ENCODE measurements around the gene TPM3.
"Not testable (repeated sequence)": the region's sequence is repeated elsewhere in the genome, so short reads cannot be mapped to it uniquely, and the experiment has no call there.

The TPM3 gene

DNA sequence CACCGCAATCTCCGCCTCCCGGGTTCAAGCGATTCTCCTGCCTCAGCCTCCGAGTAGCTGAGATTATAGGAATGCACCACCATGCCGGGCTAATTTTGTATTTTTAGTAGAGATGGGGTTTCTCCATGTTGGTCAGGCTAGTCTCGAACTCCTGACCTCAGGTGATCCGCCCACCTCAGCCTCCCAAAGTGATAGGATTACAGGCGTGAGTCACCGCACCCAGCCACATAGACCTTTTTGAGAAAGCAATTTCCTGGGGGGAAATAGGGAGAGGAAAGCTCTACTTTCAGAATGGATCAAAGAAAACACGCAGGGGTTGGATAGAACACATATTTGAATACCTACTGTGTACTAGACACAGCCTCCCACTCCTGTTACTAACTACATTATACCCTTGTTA, 13.9 kb upstream of the TPM3 start:
- DNase-seq, result not testable (repeated sequence)

DNA sequence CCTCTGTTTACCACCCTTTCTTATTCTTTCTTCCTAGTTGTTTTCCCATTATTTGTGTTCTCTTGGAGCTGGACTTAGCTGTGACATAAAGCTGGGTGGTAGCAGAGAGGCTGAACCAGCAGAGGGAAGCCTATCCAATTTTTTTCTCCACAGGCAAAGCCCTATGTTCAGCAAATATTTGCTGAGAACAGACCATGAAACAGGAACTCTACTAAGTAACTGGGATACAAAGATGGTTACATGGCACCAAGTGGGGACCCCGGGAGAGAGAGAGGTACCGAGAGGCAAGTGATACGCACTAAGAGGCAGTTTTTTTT, 7.6 kb upstream of the TPM3 start:
- no peak for DNase-seq

DNA sequence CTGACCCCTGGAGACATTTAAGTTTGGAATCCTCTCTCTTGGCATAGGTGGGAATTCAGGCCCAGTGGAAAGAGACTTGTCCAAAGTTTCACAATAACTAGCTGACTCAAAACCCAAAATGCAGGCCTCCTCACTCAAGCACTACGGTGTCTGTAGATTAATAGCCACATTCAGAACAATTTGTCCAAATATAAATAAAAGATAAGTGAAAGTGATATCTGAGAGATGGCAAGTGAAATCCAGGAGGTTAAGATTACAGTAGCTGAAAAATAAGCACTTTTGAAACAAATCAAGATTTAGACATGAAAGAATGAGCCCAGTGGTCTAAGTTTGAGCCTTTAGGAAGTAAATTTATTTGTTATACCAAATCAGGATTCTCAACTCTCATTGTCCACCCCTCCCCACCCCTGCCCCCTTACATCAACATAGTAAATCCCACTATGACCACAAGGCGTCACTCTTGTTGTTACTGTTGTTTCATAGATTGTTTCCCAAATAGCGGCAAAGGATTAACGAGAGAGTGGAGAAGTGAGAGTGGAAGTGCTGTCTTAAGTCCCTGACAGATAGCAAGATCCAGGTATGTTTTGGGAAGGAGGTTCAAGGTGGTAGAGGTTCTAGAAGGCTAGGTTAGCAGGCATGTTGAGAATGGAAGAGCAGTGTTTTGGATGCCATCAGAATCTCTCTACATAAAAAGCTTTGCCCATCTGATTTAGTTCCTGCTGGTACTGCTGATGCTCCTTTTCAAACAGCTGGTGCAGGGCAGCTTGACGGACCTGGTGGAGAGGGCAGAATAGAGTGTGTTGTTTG, 7.1 kb upstream of the TPM3 start:
- peak; percentile 33 to 67 (median 62) for DNase-seq

DNA sequence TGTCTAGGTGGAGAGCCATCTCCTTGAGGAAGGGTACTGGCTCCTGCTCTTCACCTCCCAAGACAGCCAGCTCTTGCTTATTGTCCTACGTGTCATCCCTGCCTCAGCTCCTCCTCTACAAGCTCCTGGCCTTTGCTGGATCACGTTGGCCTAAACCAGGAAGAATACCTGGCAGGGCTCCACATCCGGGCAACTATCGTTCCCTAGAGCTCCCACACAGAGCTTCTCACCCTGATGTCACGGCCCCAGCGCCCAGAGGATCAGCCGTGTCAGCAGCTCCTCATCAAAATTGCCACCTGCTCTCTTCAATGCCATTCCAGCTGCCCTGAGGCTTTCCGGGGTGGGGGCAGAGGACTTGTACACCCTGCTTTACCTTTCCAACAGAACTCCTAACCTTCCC, 1.9 kb upstream of the TPM3 start:
- peak in 2 of 3 experiments; percentile 16 to 20 for DNase-seq

DNA sequence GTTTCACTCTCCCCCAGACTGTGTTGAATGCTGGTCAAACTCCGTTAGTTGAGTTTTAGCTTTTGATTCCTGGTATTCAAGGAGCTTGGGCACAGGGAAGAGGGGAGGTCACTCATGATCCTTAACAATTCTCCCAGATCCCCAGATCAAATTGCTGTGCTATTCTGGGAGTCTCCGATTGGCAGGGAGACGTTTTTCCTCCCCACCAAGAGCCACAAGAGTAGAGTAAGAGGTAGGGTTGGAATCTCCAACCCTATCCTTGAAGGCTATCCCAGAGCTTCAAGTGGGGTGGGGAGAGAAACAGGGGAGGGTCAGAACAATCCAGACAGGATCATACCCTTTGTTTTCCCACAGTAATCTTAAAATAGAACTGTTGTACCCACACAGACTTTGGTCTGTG, 576 bp upstream of the TPM3 start:
- no peak for DNase-seq

DNA sequence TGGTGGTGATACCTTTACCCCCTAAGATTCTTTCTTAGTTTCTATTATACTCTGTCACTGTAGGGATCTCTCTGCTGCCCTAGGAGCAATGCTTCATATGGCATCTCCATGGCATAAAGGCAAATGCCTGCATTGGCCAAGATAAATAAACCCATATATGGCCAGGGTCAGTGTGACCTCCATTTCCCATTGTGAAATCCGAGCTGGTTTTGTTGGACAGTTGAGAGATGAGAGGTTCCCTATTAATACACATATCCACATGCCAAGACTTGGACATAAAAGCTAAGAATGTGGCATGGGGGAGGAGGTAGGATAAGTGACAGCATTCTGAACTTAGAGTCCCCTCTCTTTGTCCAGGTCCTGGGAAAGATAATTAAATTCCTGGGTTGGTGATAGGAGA, 1.4 kb downstream of the TPM3 start:
- no peak for DNase-seq

DNA sequence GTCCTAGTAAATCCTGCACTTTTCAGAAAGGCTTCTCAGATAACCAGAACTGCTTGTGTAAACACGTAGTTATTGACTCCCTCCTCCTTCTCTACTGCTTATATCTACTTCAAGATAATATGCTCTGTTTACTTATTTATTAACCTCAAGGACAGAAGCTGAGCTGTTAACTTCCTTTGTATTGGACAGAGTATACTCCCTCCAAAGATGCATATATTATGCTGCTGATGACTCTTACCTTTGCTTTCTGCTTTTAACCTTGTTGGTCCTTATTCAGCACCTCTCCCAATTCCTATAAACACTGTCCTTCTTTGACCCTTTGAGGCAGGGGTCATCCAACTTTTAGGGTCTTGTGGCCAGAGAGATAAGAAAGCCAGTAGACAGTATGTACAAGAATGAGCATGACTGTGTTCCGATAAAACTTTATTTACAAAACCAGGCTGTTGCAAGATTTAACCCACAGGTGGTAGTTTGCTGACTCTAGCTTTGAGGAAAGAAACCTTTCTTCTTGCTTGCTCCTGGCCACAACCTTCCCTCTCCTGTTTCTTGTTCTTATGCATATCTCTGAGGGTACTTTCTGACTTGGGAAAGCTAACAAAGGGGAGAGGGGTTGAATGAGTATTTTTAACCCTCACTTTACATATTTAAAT, 4.9 kb downstream of the TPM3 start:
- peak in 1 of 3 experiments; percentile 61 for DNase-seq

DNA sequence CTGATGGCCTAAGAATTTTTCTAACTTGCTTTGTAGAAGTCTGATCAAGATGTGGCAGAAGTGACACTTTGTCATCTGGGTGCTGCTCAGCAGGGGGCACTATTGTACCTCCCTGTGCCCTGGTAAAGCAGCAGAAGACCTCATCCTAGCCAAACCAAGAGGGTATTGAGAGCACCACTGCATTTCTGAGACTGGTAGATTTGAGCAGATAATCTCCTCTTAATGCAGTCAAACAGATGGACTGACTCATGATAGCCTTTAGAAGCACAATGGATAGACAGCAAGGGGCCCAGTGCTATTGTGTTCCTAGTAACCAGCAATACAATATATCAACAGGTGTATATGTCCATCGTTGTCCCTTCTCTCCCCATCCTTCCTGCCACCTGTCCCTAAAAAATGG, 5.7 kb downstream of the TPM3 start:
- DNase-seq, result peak; percentile 45 to 81 (median 66)

DNA sequence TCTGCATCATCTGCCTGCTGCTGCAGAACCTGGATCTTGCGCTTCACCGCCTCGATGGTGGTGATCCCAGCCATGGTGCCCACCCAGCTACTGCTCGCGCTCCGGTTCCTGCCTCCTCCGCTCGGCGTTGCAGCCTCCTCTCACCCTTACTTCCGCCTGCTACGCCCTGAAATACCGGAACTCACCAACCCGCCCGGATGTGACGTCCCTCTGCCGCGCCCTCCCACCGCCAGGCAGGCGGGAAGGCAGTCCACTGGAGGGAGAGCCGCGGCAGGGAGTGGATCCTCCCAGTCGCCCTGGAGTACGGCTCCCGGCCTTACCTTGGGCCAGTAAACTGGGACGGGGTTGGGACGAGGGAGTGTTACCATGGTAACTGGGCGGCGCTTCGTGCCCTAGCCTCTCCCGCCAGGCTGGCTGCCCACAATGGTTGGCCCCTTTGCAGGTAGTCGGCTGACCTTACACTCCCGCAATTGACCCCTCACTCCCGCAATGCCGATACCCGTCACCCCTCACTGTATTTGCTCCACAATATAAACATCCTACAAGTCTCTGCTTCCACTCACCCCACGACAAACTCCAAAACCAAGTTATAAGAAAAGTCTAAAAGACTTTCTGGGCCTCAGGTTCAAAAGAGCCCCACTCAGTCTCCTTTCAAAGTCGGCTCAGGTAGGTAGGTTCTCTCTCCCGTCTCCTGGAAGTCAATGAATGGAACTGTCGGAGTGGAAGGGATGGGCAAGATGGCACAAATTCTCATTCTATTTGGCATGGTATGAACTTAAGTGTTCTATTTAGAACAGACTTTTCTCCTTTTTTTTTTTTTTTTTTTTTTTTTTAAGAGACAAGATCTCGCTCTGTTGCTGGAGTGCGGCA, 8.6 kb downstream of the TPM3 start:
- DNase-seq, result peak; percentile 97 to 100 (median 99)

DNA sequence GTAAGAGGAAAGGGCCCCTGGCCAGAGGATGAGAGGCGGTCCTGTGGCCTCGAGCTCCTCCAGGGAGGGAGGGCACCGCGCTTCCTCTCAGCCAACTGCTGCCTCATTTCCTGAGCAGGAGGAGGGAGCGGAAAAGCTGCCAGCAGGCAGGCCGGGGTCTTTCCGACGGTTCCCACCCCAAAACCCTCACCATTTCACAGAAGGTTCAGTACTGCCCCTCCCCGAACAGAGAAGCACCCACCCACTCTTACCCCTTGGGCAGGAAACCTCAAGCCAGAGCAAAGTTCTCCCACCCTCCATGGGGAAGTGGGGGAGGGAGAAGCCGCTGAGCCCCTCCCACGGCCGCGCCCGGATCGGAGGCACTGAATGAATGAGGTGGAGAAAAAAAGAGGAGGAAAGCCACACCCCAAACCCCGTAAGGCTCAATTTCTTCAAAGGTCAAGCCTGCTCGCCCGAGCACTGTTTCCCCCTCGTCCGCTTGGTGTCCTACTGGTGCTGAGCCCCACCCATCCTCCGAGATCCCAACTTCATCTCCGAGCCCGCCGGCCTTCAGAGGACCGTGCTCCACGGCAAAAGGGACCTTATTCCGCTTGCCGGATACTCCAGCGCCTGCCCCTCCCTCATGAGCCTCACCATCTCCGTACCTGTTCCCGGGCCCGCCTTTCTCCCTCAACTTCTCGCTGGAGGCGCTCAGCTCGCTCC, 9.4 kb downstream of the TPM3 start:
- peak; percentile 50 to 70 (median 65) for DNase-seq

DNA sequence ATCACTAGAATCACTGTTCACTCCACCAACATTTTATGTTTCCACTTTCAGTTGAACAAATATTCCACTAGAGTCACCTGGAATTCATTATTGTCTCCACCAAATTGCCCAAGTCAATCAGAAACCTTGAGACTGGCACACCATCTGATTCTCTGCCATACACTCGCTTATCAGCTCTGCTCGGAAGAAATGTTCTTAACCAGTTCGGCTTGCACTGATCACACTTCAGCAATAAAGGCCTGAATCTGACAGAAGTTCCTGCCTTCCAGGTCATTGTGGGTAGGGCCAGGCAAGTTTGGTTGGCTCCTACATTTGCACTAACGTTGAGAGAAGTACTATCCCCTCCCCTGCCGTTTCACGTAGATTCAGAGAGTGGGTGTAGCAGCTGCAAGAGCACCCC, 10.0 kb downstream of the TPM3 start:
- no peak for DNase-seq

DNA sequence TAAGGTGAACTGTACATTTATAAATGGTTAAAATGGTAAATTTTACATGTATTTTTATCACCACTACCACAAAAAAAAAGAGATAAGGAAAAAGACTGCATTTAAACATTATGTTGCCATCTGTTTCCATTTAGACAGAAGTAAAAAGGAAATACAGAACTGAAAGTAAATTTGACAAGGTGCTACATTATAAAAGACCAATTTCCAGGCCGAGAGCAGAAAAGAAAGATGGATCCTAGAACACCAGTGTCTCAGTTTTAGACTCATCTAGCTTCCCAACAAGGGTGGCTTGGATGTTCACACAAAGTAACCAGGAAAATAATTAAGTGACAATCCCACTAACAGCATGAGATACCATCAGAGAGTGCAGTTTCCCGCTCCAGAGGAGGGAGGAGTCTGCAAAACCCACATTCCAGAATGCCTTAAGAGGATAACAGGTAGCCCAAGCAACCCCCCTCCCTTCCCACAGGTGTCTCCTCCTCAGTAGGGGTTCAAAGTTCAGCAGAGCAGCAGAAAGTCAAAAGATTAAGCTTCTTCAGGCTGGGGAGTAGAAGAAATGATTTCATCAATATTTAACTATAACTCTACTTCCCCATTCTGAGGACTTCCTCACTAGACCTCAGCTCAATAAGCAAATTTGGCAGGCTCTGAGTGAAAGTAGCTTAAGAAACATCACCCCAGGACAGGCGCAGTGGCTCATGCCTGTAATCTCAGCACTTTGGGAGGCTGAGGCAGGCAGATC, 11.8 kb downstream of the TPM3 start:
- DNase-seq, result no peak

DNA sequence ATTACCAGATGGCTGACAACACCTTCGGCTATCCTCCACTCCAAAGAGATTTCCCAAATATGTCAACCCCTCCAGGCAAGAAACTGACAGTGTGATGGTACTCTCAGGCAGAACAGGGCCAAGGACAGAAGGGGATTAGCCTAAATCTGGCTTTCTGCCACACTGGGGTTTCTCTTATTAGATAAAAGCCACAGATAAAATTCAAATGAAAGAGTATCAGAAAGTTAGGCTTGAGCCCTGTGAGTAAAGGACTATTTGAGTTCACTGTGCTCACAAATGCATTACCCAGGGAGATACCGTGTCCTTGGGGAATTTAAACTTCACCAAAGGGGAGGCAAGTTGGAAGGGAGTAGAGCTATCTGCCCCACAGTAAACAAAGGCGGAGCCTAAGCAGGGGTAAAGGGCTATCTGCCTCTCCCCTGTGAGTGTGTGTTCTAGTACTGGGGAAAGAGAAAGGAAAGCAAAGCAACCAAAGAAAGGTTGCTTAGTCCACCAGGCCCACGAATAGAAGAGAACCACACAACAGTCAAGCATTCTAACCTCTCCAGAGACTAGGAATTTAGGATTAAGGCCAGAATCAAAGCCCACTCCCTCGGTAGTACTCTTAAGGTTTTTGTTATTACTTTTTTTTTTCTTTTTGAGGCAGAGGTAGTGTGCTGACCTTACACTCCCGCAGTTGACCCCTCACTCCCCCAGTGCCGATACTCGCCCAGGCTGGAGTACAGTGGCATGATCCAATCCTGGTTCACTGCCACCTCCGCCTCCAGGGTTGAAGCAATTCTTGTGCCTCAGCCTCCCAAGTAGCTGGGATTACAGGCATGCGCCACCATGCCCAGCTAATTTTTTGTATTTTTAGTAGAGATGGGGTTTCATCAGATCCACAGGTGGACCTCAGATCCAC, 12.7 kb downstream of the TPM3 start:
- DNase-seq, result no peak

DNA sequence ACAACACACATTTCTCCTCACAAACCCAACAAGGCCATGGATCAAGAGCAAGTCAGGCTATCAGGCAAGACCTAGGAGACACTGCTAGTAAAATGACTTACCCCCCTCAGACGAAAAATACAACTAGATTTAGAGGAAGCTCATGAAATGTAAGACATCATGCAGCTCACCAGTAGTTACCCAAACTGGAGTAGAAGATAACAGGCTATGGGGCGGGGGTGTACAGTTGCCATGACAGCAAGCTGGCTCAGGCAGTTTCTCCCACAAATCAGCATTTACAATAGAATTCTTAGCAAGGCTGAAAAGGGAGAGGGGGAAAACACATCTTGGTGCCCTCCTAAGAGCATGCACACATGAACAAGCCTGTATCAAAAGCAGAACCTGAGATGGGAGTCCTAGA, 13.9 kb downstream of the TPM3 start:
- no peak for DNase-seq

DNA sequence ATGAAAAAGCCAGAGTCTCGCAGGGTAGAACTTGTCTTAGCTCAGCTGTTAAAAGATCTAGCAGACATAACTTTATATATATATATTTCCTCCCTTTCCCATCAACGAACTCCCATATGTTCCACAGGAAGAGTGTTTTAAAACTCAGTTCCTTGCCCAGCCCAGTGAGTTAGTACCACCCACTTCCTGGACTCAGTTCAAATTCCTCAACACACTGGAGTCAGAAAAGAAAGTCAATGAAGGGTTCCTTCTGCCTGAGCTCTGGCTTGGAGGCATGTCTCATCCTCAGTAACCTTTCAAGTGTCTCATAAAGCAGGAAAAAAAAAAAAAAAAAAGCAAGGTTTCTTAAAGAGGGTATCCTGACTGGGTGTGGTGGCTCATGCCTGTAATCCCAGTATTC, 15.6 kb downstream of the TPM3 start:
- no peak for DNase-seq

DNA sequence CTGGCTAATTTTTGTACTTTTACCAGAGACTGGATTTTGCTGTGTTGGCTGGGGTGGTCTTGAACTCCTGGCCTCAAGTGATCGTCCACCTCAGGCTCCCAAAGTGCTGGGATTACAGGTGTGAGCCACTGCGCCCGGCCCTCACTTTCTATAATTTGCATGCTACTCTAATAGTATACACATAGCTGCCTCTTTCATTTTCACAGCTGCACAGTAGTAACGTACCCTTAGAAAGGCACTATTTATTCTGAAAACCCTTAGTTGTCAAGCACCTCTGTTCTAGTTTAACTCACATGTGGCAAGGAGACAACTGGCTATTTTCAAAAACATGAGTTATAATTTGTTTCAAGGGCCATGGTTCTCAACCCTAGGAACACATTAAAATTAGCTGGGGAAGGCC, 17.2 kb downstream of the TPM3 start:
- DNase-seq, result no peak

DNA sequence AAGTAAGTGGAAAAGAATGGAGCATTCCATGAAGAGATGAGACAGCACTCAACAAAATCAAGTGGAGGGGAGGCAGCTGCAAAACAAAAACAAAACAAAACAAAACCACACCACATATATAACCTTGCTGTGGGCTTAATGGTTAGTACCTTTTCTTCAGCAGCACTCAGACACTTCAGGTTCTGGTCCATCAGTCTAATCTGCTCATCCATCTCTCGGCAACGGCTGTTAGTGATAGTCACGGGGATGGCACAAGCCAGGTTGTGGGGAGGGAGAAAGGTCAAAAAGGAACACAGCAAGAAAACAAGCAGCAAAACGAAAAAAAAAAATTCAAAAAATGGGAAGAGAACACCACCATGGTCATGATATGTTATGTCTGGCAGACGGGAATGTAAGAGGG, 20.0 kb downstream of the TPM3 start:
- no peak for DNase-seq

DNA sequence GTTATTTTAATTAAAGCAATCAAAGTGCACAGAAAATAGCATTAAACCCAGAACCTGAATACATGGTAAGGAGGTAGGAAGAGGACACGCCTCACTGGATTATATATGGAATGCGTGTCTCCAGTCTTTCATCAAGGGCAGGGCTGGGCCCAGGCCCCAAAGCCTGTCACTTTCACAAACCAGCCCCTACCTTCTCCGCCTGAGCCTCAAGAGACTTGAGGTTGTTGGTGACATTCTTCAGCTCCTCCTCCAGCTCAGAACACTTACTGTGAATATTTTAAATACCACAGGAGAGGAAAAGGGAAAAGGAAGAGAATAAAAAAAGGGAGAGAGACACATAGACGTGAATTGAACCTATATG, 20.7 kb downstream of the TPM3 start:
- DNase-seq, result no peak

DNA sequence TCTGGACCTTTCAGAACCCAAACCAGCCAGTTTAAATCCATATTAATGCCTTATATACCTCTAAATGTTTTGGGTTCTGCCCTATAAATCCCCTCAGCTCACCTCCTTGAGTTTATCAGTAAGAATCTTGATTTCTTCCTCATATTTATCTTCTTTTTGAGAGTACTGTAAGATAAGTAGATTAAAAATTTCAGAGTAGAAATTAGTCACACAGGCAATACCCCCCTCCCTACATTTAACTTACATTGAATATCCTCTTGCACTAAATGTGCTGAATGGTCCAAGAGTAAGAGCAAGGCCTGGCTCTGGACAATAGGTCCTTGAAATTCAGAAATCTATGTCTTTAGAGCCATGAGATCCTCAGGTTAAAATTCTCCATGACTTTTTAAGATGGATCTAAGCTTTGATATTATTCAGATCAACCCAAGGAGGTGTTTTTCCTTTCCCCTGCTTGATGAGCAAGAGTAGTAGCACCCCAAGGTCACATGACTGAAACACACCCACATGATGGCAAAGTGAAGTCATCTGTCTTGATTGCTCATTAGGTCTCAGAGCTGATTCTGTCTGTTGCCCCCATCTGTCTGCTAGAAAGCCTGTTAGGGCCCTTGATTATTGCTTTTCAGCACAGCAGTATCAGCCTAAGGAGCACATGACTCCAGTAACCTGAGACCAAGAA, 21.2 kb downstream of the TPM3 start:
- DNase-seq, result no peak

DNA sequence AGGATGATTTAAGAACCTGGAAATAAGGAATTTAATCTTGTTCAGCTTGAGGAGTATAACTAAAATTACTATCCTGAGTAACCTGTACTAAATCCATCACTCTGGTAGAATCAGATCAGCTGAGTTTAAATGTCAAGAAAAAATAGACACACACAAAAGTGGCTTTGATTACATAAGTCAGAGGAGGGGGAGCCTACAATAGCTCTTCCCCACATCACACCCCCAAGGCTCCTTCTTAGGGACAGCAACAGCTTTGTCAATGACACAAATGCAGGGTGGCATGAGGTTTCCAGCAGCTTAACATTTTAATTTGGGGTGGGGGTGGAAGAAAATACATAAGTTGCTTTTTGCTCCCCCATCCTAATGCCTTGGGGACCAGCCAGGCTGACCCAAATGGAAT, 24.4 kb downstream of the TPM3 start:
- no peak for DNase-seq

DNA sequence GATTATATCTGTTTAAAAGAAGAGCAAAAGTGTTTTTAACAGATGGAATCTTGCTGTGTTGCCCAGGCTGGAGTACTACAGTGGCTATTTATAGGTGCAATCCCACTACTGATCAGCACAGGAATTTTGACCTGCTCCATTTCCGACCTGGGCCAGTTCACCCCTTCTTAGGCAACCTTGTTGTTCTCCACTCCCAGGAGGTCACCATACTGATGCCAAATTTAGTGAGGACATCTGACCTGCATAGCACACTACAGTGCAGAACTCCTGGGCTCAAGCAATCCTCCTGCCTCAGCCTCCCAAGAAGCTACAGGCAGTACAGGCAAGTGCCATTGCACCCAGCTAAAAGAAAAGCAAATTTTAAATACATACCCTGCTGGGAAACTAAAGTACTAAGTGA, 25.7 kb downstream of the TPM3 start:
- no peak for DNase-seq
